Myocyte (in vitro differentiated cells): Measurements from ENCODE around the gene MSLN. TPM values are rescaled to one million over a fixed set of nuclear protein-coding genes. Genes with fewer than 3 reads are reported as not detected.

ENCODE experiments used
- DNase-seq: peaks from one replicate; pipeline ENCODE4 v3.0.0-alpha.2; 2012; ENCODE audit warnings: low read depth
- polyA plus RNA-seq: library from polyadenylated mRNA; unstranded; fragments of >200 nt; gene quantifications from one replicate; pipeline ENCODE4 v1.2.1, GENCODE V29; 2012; ENCODE audit warnings: missing spikeins
- total RNA-seq: library from RNA; depleted of rRNA; stranded (reverse); fragments of >200 nt; gene quantifications from 2 replicates; pipeline ENCODE4 v1.2.3, GENCODE V29; 2014

The MSLN gene
- not detected in 2 replicates for total RNA-seq
- polyA plus RNA-seq, result 0.06 TPM

DNA sequence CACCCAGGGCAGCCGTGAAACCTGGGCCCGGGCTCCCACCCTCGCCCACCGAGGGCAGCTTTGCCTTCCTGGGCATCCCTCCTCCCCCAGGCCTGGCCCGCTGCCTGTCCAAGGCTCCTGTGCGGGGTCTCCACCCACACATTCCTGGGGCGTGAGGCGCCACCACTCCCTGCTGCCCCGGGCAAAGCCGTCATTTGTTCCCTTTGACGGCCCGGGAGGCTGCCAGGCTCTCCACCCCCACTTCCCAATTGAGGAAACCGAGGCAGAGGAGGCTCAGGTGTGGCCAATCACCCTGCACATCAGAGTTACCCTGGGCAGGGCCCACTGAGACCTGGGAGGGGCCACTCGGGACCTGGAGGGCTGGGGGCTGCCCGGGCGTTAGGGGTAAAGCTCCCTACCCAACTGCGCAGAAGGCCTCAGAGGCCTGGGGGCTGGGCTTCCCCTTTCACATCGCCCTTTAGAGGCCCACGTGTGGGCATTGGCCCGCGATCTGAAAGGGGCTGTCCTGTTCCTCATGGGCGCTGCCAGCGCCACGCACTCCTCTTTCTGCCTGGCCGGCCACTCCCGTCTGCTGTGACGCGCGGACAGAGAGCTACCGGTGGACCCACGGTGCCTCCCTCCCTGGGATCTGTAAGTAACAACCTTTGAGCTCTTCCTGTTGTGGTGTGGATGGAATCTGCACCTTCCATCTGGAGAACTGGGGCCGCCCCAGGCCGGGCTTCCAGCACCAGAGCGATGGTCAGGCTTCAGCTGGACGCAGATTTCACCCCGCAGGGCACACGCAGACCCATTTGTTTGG, at the start of gene MSLN:
Gene MSLN, plus strand, starts transcription at position 190 of the 799 bp plus-strand sequence. CDS start 1,947 bp downstream, outside the sequence.
- DNase-seq, result no peak

DNA sequence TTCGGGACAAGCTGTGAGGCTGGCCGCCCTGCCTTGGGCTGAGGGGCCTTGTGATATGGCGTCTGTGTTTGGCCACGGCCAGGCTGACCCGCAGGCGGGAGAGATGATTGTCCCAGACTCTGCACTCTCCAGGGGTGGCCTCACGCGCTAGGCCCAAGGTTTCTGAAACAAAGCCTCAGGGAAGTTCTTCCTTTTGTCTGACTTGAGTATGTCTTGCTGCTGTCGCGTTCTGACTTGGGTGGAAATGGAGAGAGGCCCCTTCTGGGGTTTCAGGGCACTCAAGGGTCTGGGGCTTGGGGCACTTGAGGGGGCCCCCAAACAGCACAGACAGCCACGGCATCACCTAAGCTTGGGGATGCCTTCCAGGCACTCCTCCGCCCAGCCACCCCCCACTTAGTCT, 49.5 kb upstream of the MSLN start:
- DNase-seq, result no peak

DNA sequence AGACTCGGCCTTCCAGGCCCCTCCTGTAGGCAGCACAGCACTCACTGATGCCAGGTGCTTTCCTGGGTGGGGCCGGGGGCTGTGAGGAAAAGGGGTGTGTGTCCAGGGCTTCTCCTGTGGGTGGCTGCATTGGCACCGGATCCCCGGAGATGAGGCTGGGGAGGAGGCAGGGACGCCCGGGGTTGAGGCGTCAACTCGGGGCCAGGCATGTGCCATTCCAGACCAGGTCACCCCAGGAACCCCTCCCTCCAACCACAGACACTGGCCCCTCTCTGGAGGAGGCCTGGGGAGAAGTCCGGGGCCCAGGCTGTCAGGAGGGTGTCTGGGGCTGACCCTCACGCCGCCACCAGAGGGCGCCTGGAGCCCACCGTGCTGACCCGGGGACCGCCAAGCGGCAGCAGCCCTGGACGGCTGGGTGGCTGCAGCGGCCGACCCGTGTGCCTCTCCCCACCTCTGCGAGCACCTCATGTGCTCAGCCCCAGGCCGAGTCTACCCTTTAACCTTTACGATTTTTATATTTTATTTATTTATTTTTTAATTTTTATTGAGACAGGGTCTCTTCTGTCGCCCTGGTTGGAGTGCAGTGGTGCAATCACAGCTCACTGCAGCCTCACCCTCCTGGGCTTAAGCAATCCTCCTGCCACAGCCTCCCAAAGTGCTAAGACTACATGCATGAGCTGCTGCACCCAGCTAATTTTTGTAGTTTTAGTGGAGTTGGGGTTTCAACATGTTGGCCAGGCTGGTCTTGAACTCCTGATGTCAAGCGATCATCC, 48.8 kb upstream of the MSLN start:
- peak; percentile 73 for DNase-seq

DNA sequence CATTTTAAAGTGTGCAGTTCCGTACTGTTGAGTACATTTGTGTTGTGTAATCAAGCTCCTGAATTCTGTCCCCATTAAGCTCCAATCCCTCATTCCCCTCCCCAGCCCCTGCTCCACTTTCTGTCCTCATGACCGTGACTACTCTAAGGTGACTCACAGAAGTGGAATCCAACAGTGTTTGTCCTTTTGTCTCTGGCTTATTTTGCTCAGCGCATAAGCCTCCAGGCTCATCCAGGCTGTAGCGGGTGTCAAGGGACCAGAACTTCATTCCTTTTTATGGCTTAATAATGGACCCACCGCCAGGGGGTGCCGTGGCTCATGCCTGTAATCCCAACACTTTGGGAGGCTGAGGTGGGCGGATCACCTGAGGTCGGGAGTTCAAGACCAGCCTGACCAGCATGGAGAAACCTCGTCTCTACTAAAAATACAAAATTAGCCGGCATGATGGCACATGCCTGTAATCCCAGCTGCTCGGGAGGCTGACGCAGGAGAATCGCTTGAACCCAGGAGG, 47.7 kb upstream of the MSLN start:
- DNase-seq, result peak; percentile 93

DNA sequence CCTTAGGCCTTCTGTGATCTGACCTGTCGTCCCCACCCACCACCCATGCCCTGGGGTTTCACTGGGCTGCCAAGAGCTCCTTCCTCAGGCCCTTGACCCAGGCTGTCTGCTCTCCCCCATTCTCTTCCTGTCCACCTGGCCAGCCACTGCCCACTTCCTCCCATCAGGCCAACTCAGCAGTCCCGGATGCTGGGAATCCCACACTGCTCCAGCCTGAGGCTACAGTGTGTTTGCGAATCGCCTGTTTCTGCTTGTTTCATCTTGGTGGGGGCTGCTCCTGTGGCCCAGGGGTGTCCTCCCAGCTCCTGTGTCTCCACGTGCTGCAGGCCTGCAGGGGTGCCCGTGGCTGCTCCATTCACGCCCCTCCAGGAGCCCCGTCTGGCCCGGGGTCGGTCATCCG, 46.5 kb upstream of the MSLN start:
- DNase-seq, result no peak

DNA sequence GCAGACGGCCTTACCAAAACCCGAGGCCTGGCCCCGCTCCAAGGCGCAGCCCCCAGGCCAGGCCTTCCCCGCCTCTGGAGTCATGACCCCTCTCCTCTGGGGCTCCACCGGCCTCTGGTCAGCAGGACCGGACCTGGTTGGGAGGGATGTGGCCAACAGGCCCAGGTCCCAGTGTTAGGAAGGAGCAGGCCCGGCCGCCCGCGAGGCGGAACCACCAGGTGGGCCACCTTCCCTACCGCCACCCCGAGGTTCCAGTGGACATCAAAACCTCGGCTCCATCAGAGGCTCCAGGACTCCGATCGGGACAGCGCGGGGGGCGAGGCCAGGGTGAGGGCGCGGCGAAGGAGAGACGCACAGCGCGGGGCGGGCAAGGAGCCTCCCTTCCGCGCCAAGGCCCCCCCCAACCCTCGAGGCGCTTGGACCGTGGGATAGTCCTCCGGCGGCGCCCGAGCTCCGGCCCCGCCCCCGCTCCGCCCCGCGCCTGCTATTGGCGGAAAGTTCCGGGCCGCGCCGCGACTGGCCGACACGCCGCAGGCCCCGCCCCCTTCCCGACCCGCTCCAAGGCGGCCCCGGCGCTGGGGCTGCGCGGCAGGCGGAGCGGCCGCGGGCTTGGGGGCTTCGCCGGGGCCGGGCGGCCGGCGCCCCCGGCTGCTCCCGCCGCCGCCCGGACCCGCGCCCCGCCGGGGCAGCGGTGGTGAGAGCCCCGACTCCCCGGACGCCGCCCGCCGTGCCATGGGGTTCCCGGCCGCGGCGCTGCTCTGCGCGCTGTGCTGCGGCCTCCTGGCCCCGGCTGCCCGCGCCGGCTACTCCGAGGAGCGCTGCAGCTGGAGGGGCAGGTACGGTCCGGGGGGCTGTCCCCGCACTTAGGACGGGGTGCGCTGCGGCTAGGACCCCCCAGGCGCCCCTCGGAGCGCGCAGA, 45.7 kb upstream of the MSLN start, which contains the start of gene METRN:
Gene METRN, plus strand, starts transcription at position 561 of the 919 bp plus-strand sequence. Its CDS starts 172 bp downstream, at position 733.
- peak; percentile 86 for DNase-seq

DNA sequence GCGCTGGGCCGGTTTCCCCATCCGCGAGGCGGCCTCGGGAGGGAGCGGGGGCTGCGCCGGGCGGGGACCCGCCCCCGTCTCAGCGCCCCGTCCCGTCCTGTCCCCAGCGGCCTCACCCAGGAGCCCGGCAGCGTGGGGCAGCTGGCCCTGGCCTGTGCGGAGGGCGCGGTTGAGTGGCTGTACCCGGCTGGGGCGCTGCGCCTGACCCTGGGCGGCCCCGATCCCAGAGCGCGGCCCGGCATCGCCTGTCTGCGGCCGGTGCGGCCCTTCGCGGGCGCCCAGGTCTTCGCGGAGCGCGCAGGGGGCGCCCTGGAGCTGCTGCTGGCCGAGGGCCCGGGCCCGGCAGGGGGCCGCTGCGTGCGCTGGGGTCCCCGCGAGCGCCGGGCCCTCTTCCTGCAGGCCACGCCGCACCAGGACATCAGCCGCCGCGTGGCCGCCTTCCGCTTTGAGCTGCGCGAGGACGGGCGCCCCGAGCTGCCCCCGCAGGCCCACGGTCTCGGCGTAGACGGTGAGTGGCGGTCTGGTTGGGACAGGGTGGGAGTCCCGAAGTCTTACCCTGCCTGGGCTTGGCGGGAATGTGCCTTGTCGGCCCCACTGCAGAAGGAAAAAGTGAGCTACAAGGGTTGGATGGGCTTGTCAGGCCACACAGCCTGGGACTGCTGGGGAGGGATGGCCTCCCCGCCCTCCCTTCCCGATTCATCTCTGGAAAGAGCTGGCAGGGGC, 44.9 kb upstream of the MSLN start:
- peak; percentile 45 for DNase-seq

DNA sequence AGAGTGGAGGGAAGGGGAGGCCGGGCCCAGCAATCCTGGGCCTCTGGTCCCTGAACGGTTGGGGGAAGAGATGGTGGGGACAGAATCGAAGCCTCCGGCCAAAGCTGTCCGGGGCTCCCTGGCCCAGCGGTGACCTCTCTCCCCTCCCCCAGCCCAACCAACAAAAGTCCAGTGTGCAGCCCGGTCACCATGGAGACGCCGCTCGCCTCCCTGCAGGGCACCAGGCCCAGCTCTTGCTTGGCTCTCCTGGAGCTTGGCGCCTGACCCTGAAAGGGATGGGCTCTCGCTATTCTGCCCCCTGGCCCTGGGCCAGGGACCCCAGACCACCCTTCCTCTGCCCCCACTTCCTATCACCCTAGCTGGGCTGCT, 44.4 kb upstream of the MSLN start:
- DNase-seq, result no peak

DNA sequence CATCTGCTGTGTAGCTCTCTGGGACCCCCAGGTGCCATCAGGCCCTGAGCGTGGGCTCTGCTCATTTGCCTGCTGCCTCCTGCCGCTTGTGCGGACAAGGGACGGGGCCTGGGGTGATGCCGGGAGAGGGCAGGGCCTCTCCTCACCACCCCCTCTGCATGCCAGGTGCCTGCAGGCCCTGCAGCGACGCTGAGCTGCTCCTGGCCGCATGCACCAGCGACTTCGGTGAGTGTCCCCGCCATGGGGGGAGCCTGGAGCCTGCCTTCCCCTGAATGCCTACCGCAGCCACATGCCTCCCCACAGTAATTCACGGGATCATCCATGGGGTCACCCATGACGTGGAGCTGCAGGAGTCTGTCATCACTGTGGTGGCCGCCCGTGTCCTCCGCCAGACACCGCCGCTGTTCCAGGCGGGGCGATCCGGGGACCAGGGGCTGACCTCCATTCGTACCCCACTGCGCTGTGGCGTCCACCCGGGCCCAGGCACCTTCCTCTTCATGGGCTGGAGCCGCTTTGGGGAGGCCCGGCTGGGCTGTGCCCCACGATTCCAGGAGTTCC, 43.7 kb upstream of the MSLN start:
- DNase-seq, result no peak

DNA sequence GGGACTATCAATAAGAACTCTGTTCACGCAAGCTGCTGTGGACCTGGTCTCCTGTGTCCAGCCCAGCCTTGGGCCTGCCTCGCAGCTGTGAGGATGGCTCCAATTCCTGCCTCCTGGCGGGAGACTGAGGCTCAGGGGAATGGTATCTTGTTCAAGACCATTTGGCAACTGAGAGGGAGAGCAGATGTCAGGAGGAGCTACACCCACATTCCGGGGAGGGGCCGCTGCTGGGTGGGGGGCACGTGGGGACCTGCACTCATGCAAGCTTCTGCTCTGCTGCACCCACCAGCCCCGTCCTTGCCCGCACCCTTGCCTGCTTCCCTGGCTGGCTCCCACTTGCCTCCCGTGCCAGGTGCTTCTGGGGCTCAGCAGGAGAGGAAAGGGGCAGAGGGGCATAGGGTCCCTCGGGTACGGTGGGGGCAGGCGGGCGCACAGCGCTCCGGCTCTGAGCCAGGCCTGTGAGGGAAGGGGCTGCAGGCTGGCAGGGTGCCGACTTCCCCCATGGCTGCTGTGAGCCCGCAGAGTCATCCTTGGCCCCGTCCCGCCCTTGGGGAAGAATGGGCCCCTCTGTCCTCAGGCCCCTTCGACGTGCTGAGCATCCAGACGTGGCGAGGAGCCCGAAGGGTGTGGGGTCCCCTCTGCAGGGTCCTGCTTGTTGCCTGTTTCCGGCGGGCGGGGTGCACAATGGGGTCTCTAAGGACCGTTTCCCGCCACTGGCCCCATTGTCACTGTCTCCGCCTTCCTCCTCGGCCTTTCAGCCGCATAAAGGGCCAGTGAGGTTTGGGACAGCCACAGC, 42.9 kb upstream of the MSLN start:
- DNase-seq, result no peak

DNA sequence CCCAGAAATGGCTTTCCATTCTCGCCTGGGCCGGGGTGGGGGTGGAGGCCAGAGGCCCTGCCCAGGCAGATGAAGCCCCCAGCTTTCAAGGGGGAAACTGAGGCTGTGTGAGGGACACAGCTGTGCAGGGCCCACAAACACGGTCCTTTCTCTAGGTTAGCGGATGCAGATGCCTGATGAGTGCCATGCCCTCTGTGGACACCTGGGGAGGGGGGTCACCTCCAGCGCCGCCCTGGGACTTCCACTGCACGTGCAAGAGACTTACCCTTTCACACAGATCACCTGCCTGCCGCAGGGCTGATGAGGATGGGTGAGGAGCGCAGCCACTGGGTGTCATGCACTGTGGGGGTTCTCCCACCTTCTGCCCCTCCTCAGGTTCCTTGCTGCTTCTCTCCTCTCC, 42.1 kb upstream of the MSLN start:
- DNase-seq, result no peak

DNA sequence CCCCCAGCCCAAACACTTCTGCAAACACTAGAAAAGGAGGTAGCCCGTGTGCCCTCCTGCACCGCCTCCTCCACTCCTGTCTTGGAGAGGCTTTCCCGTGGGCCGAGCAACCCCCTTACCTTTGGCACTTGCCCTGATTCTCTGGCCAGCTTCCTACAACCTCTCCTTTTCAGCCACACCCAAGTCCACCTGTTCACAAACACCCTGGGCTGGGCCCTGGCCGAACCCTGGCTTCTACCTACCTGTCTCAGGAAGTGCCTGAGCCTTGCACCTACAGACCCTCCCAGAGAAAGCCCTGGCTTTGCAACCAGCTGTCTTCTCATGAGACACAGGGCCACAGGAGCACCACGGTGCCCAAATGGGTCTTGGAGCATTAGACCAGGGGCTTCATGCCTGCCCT, 41.6 kb upstream of the MSLN start:
- DNase-seq, result no peak

DNA sequence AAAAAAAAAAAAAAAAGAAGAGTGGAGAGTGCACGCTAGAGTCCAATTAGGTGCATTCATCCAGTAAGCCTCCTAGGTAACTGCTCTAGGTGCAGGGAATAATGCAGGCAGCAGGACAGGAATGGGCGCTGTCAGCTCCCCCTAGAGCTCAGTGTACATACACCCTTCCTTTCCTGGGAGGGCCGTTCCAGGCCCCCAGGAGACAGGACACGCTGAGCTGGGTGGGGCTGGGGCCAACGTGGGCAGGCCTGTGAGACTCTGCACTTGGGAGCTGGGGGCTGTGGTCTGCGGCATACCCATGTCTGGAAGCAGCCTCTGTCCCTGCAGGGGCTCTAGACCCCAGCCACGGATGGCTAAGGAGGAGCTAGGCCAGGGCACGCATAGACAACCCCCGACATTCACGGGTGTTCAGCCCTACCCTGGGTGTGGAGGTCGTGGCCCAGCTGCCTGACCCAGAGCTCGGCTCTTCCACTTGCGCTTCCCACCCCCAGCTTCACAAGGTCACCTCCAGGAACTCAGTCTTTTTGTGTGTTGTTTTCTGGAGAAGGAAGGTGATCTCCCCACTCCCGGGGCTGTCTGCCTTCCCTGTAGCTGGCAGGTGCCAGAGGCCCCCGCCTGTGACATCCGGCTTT, 40.6 kb upstream of the MSLN start:
- peak; percentile 40 for DNase-seq

DNA sequence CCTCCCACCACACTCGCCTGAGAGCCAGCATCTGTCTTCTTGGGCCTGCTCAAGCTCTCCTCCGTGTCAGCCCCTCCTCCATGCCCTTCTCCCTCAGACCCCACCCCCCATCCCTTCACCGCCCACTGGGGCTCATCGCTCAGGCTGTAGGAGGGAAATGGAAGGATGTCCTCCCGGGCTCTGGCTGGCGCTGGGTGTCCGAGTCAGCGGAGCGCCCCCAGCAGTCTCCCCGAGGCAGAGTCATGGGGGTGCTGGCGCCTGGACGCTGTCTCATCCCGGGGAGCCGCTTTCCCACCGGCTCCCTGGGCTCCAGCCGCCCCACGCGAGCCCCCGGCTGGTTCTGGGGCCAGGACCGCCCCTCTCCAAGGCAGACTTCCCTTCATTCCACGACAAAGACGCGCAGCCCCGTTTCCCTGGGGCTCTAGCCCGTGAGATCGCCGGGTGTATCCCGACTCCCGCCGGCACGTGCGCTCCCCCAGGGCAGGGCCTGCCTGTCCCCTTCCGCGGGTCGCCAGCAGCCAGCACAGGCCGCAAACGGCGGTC, 40.0 kb upstream of the MSLN start:
- peak; percentile 87 for DNase-seq

DNA sequence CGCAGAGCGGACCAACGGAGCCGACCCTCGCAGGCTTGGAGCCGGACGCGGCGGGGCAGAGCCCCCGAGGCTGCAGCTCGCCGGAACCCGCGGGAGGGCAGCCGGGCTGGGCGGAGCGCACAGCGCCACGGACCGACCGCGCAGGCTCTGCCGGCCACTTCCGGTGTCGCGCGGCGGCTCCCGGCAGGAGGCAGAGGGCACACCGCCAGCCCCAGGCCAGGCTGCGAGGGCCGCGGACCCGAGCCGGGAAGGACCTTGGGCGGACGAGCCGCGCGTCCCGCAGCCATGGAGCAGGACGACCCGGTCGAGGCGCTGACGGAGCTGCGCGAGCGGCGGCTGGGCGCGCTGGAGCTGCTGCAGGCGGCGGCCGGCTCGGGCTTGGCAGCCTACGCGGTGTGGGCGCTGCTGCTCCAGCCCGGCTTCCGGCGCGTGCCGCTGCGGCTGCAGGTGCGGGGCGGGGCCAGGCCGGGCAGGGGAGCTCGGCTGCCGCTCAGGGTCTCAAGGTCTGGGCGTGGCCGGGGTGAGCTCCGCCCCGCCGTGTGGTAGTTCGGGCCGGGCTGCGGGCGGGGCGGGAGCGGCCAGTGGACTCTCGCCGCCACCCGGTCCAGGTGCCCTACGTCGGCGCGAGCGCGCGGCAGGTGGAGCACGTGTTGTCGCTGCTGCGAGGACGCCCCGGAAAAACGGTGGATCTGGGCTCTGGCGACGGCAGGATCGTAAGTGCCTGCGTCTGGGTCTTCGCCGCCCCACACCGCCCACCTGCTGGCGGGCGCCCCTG, 39.4 kb upstream of the MSLN start, which contains the start of gene ANTKMT:
Gene ANTKMT, plus strand, starts transcription at position 157 of the 775 bp plus-strand sequence. Its CDS starts 129 bp downstream, at position 286.
- peak; percentile 79 for DNase-seq

DNA sequence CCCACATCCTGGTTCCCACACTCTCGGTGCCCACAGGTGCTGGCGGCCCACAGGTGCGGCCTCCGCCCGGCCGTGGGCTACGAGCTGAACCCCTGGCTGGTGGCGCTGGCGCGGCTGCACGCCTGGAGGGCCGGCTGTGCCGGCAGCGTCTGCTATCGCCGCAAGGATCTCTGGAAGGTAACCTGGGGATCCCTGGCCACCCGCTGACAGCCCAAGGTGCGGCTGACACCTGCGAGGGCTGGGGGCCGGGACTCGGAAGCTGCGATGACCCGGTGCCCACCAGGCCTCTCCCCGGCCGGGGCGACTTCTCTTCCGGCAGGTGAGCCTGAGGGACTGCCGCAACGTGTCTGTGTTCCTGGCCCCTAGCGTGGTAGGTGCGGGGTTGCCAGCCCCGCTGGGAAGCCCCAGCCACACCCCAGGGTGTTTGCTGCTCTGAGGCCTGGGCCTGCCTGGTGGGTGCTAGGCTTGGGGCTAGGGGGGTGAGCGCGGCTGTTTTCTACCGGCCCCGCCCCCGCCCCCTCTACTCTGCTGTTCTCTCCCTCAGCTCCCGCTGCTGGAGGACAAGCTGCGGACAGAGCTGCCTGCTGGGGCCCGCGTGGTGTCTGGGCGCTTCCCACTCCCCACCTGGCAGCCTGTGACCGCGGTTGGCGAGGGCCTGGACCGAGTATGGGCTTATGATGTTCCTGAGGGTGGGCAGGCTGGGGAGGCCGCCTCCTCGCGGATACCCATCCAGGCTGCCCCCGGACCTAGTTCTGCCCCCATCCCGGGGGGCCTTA, 38.6 kb upstream of the MSLN start:
- DNase-seq, result no peak
